Right renal pelvis (tissue), 4 donors: Measurements from ENCODE around the gene SMARCD2. TPM values are rescaled to one million over a fixed set of nuclear protein-coding genes. Genes with fewer than 3 reads are reported as not detected.

Source experiments
- DNase-seq, 4 donors: peaks; one replicate each; pipeline ENCODE4 v3.0.0-alpha.2; 2013; ENCODE audit warnings: low read depth in 4 of 4, low spot score in 3 of 4, missing footprints in 1 of 4
- polyA plus RNA-seq, 4 donors: library from polyadenylated mRNA; unstranded; fragments of 120-200 nt; gene quantifications; one replicate each; pipeline ENCODE4 v1.2.1, GENCODE V29; 2013; ENCODE audit not compliant: insufficient read length in 4 of 4

Gene SMARCD2
- polyA plus RNA-seq, 4 donors: 53.2 to 60.0 (median 56.6) TPM

- no peak for DNase-seq
These were observed 10.8 kb upstream of the SMARCD2 start for GRCh38 chr17:63853260-63853659.

- DNase-seq: no peak
These were observed 7.9 kb upstream of the SMARCD2 start for GRCh38 chr17:63850401-63850800.

GRCh38 chr17:63848834-63849689 lies 6.6 kb upstream of the SMARCD2 start:
- peak in 3 of 4 donors; percentile 64 to 81 (median 75) for DNase-seq

- DNase-seq: no peak
These were observed 5.2 kb upstream of the SMARCD2 start for GRCh38 chr17:63847525-63848249.

- DNase-seq: no peak
These were observed 3.0 kb upstream of the SMARCD2 start for GRCh38 chr17:63845509-63845908.

DNA sequence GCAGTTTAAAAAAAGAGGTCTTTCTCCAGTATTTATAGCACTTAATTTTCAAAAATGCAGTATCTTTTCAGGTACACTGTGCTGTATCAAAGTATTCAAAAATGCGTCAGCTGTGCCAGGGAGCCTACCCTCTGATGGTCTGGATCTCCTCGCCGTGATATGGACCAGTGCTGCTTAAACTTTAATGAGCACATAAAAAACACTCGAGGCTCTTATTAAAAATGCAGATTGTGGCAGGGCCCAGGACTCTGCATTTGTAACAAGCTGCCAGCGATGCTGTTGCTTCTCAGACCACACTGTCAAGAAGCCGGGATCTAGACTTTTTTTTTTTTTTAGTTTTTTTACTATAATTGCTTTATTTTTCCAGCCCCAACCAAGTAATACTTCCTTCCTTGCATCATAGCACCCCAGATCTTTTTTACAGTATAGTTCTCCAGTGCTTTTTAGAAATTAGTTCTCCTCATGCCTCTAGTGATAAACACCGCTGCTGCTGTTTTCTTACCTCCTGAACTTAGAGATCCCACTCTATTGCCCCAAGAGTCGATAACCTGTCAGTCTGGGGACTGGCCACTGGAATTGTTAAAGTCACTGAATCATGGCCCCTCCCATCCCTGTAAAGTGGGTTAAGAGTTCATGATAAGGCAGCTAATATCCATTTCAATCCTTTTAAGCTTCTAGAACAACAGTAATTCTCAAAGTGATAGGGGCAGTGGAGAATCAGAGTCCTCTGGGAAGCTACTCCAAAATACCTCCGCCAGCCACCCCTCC lies 1.6 kb upstream of the SMARCD2 start:
- no peak for DNase-seq

DNA sequence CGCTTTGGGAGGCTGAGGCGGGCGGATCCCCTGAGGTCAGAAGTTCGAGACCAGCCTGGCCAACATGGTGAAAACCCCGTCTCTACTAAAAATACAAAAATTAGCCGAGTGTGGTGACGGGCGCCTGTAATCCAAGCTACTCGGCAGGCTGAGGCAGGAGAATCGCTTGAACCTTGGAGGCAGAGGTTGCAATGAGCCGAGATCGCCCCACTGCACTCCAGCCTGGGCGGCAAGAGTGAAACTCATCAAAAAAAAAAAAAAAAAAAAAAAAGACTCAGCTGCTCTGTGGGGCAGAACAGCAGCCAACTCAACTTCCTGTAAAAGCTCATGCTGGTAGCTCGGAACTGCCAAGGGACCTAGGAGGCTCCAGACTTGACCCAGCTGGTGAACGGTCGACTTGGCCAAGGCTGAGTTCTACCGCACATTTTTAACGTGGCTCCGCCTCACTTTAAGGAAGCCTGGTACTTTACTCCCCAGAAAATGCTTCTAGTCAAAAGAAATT lies 953 bp upstream of the SMARCD2 start:
- DNase-seq: peak in 1 of 4 donors; percentile 16

DNA sequence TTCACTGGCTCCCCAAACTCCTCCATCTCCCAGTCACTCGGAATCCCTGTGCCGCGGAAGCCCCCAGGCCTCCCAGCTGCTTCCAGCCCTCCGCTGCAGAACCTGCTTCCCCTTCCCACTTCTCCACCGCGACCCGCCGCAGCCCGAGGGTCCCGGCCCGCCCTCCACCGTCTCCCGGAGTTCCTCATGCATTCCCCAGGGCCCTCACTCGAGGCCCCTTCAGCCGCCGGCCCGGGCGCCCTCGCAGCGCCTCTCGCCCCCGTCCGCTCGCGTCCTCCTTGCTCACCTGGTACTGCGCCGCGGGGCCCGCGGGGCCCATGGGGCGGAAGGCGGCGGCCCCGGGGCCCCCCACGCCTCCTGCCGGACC lies 329 bp downstream of the SMARCD2 start:
- no peak for DNase-seq

- peak in 1 of 4 donors; percentile 16 for DNase-seq
These were observed 924 bp downstream of the SMARCD2 start for GRCh38 chr17:63841350-63842172.

GRCh38 chr17:63840591-63841349 lies 1.7 kb downstream of the SMARCD2 start:
- no peak for DNase-seq

- DNase-seq: peak in 1 of 4 donors; percentile 35
These were observed 3.8 kb downstream of the SMARCD2 start for GRCh38 chr17:63838631-63839171.

DNA sequence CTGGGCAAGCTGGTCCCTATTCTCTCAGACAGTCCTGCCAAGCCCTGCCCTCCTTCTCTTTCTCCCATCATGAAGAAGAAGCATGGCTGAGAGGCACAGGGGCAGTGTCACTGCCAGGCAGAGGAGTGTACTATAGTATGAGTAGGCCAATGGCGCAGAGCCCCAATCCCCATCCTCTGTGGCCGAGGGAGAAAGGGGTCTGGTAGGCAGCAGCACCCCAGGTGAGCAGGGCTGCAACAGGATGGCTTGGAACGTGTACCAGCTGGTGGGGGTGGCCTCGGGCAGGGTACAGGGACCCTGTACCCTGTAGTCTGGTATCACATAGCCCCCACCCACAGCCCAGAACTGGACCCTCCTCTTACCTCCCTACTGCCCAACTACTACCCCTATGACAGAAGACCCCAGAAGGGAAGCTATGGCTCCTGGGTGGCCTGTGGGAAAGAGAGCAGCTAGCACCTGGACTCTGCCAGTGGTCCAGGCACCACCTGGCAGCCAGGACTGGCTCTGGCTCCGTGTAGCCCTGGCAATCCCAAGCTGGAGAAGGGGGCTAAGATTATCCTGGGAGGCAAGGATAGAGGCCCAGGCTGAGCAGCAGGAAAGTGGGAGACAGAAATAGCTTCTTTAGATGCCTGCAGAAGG lies 4.4 kb downstream of the SMARCD2 start:
- DNase-seq: no peak

- no peak for DNase-seq
These were observed 5.0 kb downstream of the SMARCD2 start for GRCh38 chr17:63837480-63837879.

DNA sequence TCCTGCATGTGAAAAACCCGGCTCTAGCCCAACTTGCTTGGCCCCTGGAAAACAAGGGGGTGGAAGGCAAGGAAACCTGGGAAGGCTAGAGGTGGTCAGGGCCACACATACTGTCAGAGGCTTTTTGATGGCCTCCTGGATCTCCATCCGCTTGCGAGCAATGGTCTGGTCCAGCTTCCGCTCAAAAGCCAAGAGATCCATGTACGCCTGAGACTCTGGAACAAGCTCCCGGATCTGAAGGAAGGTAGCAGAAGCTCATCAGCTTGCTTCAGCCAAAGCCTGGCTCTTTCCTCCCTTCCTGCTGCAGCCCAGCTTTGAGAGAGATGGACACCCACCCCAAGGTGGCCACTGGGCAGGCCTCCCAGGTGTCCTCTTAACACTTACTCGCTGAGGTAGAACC lies 5.7 kb downstream of the SMARCD2 start:
- no peak for DNase-seq

DNA sequence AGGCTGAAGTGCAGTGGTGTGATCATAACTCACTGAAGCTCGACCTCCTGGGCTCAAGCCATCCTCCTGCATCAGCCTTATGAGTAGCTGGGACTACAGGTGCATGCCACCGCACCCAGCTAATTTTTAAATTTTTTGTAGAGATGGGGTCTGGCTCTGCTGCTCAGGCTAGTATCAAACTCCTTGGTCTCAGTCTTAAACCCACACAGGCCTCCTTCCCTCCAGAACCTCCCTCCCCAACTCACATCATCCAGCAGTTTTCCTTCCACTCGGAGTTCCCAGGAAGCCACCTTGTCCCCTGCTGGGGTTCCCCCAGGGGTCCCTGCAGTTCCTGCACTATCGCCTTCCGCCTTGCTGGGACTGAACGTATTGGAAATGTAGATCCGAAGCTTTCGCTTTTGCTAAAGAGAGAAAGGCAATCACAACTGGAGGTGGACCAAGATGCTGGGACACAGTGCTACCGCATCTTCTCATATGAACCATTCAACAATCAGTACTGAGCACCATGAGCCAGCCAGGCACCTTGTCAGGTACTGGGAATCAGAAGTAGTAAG lies 7.2 kb downstream of the SMARCD2 start:
- no peak for DNase-seq

DNA sequence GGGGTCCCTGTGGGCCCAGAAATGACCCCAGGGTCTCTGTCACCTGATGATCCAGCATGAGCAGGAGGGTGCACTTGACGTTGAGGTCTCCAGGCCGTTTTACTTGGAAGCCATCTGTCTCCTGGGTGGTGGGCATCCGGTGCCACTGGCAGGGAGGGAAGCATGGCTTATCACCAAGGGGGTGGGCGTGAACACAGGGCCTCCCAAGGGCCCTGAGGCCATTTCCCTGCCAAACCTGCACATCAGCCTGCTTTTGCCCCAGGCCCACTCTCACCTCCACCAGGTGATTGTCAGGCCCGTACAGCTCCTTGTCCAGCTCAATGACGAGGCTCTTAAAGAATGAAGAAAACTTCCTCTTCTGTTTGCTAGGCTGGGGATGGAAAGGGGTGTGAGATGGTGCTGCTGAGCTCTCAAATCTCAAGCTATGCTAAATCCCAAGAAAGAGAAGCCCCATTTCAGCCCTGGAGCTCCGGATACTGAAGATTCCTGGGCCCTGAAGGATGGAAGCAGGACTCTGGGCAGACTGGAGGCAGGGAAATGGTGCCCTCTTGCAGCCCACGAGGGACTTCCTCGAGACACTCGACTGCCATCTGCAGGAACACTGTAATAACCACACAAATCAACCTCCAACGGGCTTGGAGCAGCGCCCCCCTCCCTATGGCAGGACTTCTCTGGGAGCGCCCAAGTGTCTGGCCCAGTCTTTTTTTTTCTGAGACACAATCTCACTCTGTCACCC lies 7.9 kb downstream of the SMARCD2 start:
- peak in 1 of 4 donors; percentile 35 for DNase-seq

- no peak for DNase-seq
These were observed 8.6 kb downstream of the SMARCD2 start for GRCh38 chr17:63833741-63834373.
